Stimulated activated CD8-positive, alpha-beta memory T cell treated with anti-CD3 and anti-CD28 coated beads, Interleukin-15, amount 100 ng/mL, for 24 hours (primary cell): ENCODE measurements around the gene RNF130.

Experiments used
- DNase-seq: peaks from one replicate; pipeline ENCODE4 v3.0.0-alpha.2; 2020; ENCODE audit warnings: low read depth

Gene RNF130

DNA sequence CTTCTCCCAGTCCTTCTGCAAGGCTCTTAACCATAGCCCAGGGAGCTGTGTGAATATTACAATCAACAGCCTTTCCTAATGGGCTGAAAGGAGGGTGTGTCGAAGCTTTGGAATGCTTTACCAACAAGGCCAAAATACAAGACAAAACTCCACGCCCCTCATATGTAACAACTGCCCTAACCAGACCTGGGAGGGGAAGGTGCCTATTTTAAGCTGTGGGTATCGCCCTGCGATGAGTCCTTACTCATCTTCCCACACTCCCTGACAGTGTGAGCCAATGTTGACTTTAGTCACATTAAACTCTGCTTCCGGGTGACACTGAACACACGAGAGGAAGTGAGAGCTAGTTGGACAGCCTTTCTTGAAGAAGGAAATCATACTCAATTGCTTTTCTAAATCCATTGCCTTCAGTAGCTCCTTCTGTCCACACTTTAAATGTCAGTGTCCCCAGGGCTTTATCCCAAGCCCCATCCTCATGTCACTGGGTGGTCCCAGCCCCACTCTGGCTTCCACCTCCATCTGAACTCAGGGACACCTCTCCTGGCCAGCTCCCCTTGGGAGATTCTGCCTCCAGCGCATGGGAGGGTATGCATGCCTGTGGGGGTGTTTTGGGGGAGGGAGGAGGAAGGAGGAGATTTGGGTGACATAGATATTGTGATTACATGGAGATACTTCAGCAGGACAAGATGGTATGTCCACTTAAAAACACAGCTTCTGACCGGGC, 157.4 kb downstream of the RNF130 start:
- no peak for DNase-seq

DNA sequence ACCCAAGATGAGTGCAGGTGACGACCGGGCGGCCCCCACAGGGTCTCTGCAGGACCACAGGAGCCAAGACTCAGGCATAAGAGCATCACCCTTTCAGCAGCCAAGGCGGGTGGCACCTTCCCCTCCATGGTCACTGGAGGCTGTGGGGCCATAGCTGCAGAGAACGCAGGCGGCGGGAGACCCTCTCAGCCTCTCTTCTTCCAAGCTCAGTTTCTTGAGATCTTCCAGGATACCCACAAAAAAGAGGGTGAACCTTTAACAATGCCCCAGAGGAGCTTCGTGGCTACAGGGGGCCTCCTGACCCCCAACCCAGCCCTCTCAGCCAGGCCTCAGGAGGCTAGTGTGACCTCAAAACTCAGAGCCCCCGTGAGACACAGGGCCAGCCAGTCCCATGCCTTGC, 158.1 kb downstream of the RNF130 start:
- no peak for DNase-seq

DNA sequence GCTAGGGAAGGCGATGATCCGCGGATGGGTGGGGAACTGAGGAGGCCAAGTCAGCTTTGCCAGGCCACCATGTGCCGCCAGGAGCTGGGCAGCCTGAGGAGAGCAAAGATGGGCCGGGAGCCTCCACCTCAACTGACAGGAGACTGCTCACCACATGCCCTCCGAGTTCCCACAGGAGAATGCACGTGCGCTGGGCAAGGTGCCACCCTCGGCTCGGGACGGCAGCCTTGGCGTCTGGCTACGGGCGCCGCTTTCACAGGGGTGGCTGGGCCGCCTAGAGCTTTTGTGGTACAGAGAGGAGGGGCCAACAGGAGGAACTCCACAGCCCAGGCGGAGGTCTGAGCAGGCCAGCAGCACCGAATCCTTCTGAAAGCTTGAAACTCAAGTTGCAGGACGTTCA, 158.6 kb downstream of the RNF130 start:
- no peak for DNase-seq

DNA sequence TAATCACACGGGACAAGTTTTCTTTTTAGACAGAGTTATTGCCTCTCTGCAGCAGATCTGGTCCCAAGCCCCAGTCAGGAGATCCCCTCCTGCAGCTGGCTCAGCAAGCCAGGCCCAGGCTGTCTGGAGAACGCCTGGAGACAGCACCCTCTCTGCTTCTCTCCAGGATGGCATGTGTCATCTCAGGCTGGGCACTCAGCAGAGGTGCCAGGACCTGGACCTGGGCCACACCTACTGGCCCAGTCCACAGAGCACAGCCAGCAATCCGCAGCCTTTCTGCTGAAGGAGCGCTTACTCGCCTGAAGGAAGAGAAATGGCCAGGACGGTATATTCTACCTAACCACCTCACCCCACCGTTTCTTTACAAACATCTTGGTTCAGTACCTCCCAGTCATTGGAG, 159.2 kb downstream of the RNF130 start:
- DNase-seq: no peak

DNA sequence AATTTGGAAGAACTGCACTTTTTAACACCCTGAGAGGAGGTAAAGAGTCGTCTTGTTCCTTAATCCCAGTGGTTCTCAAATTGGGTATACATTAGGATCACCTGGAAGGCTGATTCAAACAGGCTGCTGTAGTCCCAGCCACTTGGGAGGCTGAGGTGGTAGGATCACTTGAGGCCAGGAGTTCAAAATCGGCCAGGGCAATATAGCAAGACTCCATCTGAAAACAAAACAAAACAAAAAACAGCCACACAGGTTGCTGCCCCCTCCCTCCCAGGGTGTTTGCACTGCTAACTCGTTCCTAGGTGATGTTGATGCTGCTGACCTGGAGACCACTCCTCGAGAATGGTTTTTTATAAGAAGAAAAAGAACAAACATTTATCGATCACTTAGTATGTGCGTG, 162.3 kb downstream of the RNF130 start:
- no peak for DNase-seq

DNA sequence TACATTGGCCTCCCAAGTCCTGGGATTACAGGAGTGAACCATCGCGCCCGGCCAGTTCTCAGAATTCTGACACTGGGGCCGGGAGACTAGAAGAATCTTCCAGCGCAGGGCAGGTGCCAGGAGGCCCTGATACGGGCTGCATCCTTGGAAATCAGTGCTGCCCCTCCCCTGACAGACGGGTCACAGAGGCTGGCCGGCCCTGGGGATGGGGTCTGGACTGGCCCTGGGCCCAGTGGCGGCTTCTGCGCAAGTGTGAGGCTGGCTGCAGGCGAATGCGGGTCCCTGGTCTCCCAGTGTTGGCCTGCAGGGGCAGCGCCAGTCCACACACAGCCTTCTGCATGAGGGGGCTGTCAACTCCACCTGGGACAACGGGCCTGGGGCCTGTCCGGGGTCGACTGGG, 163.0 kb downstream of the RNF130 start:
- no peak for DNase-seq

DNA sequence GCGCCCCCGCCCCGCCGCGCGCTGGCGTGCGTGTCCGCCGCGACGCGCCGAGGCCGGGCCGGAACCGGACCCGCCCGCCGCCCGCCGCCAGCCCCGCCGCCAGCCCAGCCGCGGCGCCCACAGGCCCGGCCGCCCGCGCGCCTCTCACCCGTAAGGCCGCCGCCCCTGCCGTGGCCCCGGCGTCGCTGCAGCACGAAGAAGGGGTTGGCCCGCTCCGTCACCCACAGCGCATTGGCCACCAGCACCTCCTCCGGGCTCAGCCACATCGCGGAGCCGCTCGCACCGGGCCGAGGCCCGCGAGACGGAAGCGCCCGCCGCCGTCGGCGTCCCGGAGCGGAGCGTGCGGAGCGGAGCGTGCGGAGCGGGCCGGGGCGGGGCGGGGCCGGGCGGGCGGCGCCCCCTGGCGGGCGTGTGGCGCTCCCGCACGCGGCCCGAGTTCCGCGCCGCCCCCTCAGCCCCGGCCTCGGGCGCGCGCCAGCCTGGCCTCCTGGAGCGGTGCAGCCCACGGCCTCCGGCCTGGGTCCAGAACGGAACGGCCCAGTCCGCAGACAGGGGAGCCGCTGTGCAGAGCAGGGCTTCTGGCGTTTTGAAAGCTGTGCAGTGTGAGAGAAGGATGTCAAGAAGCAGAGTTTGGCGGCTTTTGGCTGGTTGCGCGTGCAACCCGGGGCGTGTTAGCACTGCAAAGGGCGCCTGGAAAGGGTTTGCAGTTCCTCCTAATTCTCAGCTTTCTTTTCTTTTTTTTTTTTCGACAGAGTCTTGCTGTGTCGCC, 163.8 kb downstream of the RNF130 start, which contains the start of gene TBC1D9B:
TBC1D9B (minus strand) TSS at position 342 of the 769 bp plus-strand sequence; CDS start at position 266, 76 bp downstream.
- DNase-seq: peak; percentile 44

DNA sequence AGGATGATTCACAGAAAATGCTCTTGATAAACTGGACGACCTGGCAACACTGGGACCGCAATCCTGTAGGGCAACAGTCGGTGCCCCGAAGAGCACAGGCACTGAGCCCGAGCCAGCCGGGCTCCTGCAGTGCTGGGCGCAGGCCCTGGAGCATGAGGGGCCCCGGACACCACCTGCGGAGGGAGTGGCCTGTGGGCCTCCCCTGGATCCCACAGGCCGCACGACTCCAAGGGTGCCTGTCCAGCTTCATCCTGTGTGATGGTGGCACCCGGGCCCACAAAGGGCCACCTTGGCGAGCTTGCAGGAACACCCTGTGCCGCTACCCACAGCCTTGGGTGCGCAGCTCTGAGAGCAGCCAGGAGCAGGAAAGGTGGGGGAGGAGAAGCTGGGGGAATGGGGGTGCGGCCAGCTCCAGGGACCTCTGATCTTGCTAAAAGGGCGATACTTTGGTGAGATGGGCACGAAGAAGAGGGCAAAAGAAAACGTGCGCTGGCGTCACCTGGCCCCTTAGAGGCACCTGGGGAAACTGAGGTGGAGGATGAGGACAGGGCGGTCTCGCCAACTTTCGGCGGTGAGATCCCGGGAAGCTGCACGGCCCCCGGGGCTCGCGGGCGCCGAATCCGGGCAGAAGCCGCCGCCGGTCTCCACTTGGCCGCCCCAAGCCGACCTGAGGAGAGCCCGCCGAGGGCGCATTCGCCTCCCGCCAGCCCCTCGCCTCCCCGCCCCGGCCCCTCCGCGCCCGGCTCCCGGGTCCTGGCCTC, 164.6 kb downstream of the RNF130 start:
- DNase-seq: no peak

DNA sequence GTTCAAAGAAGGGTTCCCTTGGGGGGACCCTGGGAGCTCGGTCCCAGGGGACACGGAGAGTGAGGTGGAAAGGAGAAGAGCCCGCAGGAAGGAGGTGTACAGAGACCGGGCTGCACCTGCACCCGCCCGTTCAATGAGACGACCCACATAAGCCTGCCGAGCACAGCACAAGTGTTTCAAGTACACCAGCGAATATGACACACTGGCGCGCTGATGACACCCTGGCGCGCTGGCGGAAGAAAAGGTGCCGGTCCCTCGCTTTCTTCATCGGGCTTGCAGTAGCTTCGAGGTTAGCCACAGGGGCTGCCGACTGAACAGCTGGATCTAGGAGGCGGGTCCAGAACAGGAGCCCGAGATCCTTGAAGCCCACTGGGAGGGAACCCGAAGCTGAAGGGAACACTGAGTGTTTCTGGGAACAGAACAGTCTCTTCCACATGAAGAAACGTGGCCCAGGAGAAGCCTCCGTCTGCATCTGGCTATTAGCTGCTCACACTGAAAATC, 165.2 kb downstream of the RNF130 start:
- DNase-seq: no peak

DNA sequence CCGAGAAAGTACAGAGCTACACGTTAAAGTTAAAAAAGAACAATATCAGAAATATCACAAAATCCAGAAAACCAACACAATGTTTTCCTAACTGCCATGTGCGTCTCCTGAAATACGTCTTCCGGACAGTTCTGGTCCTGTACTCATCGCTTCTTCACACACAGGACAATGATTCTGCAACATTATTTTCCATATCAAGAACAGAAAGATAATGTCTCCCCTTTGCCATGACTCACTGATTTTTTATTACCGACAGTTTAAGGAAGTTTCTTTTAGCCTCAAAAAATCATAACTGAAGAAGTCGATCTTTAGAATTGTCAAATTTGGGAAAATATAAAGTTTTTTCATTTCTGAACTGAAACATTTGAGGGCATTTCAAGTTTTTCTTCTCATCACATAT, 166.4 kb downstream of the RNF130 start:
- DNase-seq: no peak
